HepG2 (cell line): ENCODE results near the gene ARHGAP19. TPM values are rescaled to one million over a fixed set of nuclear protein-coding genes. Genes with fewer than 3 reads are reported as not detected.

Experiments used
- AGO2 ChIP-seq: fragments of 200-400 bp; formaldehyde crosslinking; optimal IDR thresholded peaks from 2 replicates; pipeline ENCODE3; 2017; ENCODE audit warnings: mild to moderate bottlenecking, low read depth, low read length, moderate library complexity
- BCL6 ChIP-seq: IDR thresholded peaks from 2 replicates; pipeline ENCODE4 v1.6.1; 2016; ENCODE audit warnings: missing genetic modification reagents, missing compliant biosample characterization
- CREM ChIP-seq, 2 experiments: sonication (generic) in 1 of 2; formaldehyde crosslinking in 1 of 2; IDR thresholded peaks; 2 replicates each; pipeline versions ENCODE4 v1.4.0 to v1.6.1; 2016 to 2020; ENCODE audit warnings: antibody characterized with exemption in 1 of 2, mild to moderate bottlenecking in 1 of 2, missing genetic modification reagents in 1 of 2
- FOXP1 ChIP-seq, 2 experiments: fragments of 450-650 bp in 1 of 2; IDR thresholded peaks; 2 replicates each; pipeline ENCODE4 v1.6.1; 2017 to 2018; ENCODE audit warnings: antibody characterized with exemption in 1 of 2
- HNRNPL ChIP-seq: fragments of 200-400 bp; formaldehyde crosslinking; IDR thresholded peaks from 2 replicates; pipeline ENCODE4 v1.6.1; 2017; ENCODE audit warnings: mild to moderate bottlenecking, low read depth, low read length
- KMT2A ChIP-seq: sonication (generic); formaldehyde crosslinking; IDR thresholded peaks from 2 replicates; pipeline ENCODE4 v1.4.0; 2020; ENCODE audit warnings: missing genetic modification reagents
- NFIC ChIP-seq: IDR thresholded peaks from 2 replicates; pipeline ENCODE4 v1.6.1; 2012; ENCODE audit warnings: mild to moderate bottlenecking, low read length, inconsistent platforms
- PATZ1 ChIP-seq: sonication (generic); formaldehyde crosslinking; IDR thresholded peaks from 2 replicates; pipeline ENCODE4 v1.4.0; 2020; ENCODE audit warnings: missing genetic modification reagents
- RXRB ChIP-seq: IDR thresholded peaks from 2 replicates; pipeline ENCODE4 v1.6.1; 2016; ENCODE audit warnings: borderline replicate concordance, missing genetic modification reagents, missing compliant biosample characterization
- SALL2 ChIP-seq: sonication (generic); formaldehyde crosslinking; IDR thresholded peaks from 2 replicates; pipeline ENCODE4 v1.8.1; 2023; ENCODE audit warnings: mild to moderate bottlenecking, missing genetic modification reagents, inconsistent platforms
- SAP130 ChIP-seq: IDR thresholded peaks from 2 replicates; pipeline ENCODE4 v1.6.1; 2016; ENCODE audit warnings: low read depth
- THAP9 ChIP-seq: sonication (generic); formaldehyde crosslinking; IDR thresholded peaks from 2 replicates; pipeline ENCODE4; 2020; ENCODE audit warnings: missing genetic modification reagents, mild to moderate bottlenecking, borderline replicate concordance
- TMF1 ChIP-seq: sonication (generic); formaldehyde crosslinking; IDR thresholded peaks from 2 replicates; pipeline ENCODE4 v1.8.1; 2022; ENCODE audit warnings: low read depth, missing genetic modification reagents
- ZFP82 ChIP-seq: sonication (generic); formaldehyde crosslinking; IDR thresholded peaks from 2 replicates; pipeline ENCODE4 v1.5.1; 2020; ENCODE audit warnings: mild to moderate bottlenecking, missing genetic modification reagents, borderline replicate concordance
- ZNF12 ChIP-seq: sonication (generic); formaldehyde crosslinking; IDR thresholded peaks from 2 replicates; pipeline ENCODE4 v1.5.0; 2020; ENCODE audit warnings: missing genetic modification reagents
- ZNF224 ChIP-seq: sonication (generic); formaldehyde crosslinking; IDR thresholded peaks from 2 replicates; pipeline ENCODE4 v1.5.0; 2020; ENCODE audit warnings: mild to moderate bottlenecking, missing genetic modification reagents
- ZNF230 ChIP-seq: sonication (generic); formaldehyde crosslinking; IDR thresholded peaks from 2 replicates; pipeline ENCODE4 v1.4.0; 2020; ENCODE audit warnings: mild to moderate bottlenecking, missing genetic modification reagents
- ZNF329 ChIP-seq: sonication (generic); formaldehyde crosslinking; IDR thresholded peaks from 2 replicates; pipeline ENCODE4 v1.9.0; 2021; ENCODE audit warnings: low read depth, mild to moderate bottlenecking, missing genetic modification reagents
- ZNF441 ChIP-seq: sonication (generic); formaldehyde crosslinking; IDR thresholded peaks from 2 replicates; pipeline ENCODE4 v1.7.0; 2021; ENCODE audit warnings: missing genetic modification reagents, borderline replicate concordance
- ZNF563 ChIP-seq: sonication (generic); formaldehyde crosslinking; IDR thresholded peaks from 2 replicates; pipeline ENCODE4 v1.8.0; 2022; ENCODE audit warnings: mild to moderate bottlenecking, moderate library complexity, missing genetic modification reagents
- ZNF597 ChIP-seq: sonication (generic); formaldehyde crosslinking; IDR thresholded peaks from 2 replicates; pipeline ENCODE4 v1.5.0; 2020; ENCODE audit warnings: missing genetic modification reagents
- ZNF619 ChIP-seq: sonication (generic); formaldehyde crosslinking; IDR thresholded peaks from 2 replicates; pipeline ENCODE4 v1.4.0; 2020; ENCODE audit warnings: mild to moderate bottlenecking, missing genetic modification reagents
- ZNF891 ChIP-seq: sonication (generic); formaldehyde crosslinking; IDR thresholded peaks from 2 replicates; pipeline ENCODE4 v1.5.0; 2020; ENCODE audit warnings: mild to moderate bottlenecking, missing genetic modification reagents
- polyA plus RNA-seq, 8 experiments: library from polyadenylated mRNA; depleted of rRNA in 3 of 8; stranded (reverse) in 7 of 8; unstranded in 1 of 8; fragments of >200 nt; fragmentation: Illumina TruSeq in 4 of 8; extraction: Trizol in 4 of 8; gene quantifications; 2 replicates each; pipeline versions ENCODE4 v1.2.1 to v1.2.3, GENCODE V29; 2011 to 2016; ENCODE audit warnings: low read depth in 4 of 8, missing spikeins in 1 of 8, mixed read lengths in 1 of 8; ENCODE audit not compliant: insufficient read depth in 1 of 8
- total RNA-seq, 5 experiments: library from RNA; depleted of rRNA; stranded (reverse); fragments of >200 nt; fragmentation: Illumina TruSeq; extraction: Trizol; gene quantifications; 2 replicates each; pipeline ENCODE4 v1.2.3, GENCODE V29; 2016; ENCODE audit warnings: low read depth in 1 of 5

ARHGAP19 gene
- total and polyA plus RNA-seq, 2 of the 13 experiments (the other 11 are each of a cell fraction or from before 2014, with no cell fraction given) = 7.6 to 10.0 TPM

- TF ChIP-seq AGO2 (peak; percentile 79), HNRNPL (peak; percentile 94), BCL6 (peak; percentile 18; the same call in 1 of the 2 replicates), ZNF329 (CRISPR knock-in tag) (peak; percentile 11; the same call in 1 of the 2 replicates), ZNF619 (no peak), FOXP1 (IDR thresholded peaks at IDR 0.05) (no peak), FOXP1 (CRISPR knock-in tag; IDR thresholded peaks at IDR 0.05) (0 out of 2 replicates have a peak, but pooled peaks have one; percentile 19), KMT2A (peak; percentile 75; the same call in 1 of the 2 replicates), ZNF891 (CRISPR knock-in tag) (peak; percentile 76; the same call in 1 of the 2 replicates), ZNF563 (CRISPR knock-in tag) (peak; percentile 85; the same call in 1 of the 2 replicates), ZNF597 (CRISPR knock-in tag) (no peak), SAP130 (CRISPR knock-in tag) (peak; percentile 73), THAP9 (peak; percentile 61; the same call in 1 of the 2 replicates), RXRB (CRISPR knock-in tag) (peak; percentile 13; the same call in 1 of the 2 replicates), TMF1 (0 out of 2 replicates have a peak, but pooled peaks have one; percentile 38), ZNF12 (CRISPR knock-in tag) (no peak), ZNF230 (CRISPR knock-in tag) (no peak), ZNF224 (CRISPR knock-in tag) (no peak), SALL2 (peak; percentile 48; the same call in 1 of the 2 replicates), ZNF441 (CRISPR knock-in tag) (0 out of 2 replicates have a peak, but pooled peaks have one; percentile 63), PATZ1 (peak; percentile 30; the same call in 1 of the 2 replicates), CREM (IDR thresholded peaks at IDR 0.05) (no peak), CREM (CRISPR knock-in tag; IDR thresholded peaks at IDR 0.05) (no peak), ZFP82 (CRISPR knock-in tag) (peak; percentile 69; the same call in 1 of the 2 replicates), NFIC (no peak)
These were observed 27.4 kb upstream of the ARHGAP19 start (continued) for GRCh38 chr10:97319671-97320479.
